CD4-positive, alpha-beta memory T cell (primary cell): ENCODE measurements around the gene ROBO1. TPM values are rescaled to one million over a fixed set of nuclear protein-coding genes. Genes with fewer than 3 reads are reported as not detected.

Source experiments
- CTCF ChIA-PET: fragments of 350-600 bp; sonication (Branson Sonifier 250); formaldehyde crosslinking; loops from one replicate; lab custom pipeline; 2021; ENCODE audit warnings: inconsistent platforms; ENCODE audit not compliant: partially characterized antibody; lab: Charles Lee
- POLR2A ChIA-PET: fragments of 350-600 bp; sonication (Branson Sonifier 250); formaldehyde crosslinking; loops from one replicate; lab custom pipeline; 2021; ENCODE audit not compliant: partially characterized antibody; lab: Charles Lee
- DNase-seq, 5 donors: peaks; one replicate each; pipeline versions ENCODE4 v3.0.0 to v3.0.0-alpha.2; 2020 to 2022; ENCODE audit warnings: mixed read lengths in 1 of 5
- H3K27ac ChIP-seq: one replicate; pipeline ENCODE4 v1.7.0; 2013; ENCODE audit warnings: low read depth, low read length
- H3K27me3 ChIP-seq: 2 replicates; pipeline ENCODE4 v1.7.0; 2013; ENCODE audit warnings: mild to moderate bottlenecking, low read length, moderate library complexity; ENCODE audit not compliant: insufficient read depth
- H3K36me3 ChIP-seq: 2 replicates; pipeline ENCODE4 v1.7.0; 2013; ENCODE audit warnings: mild to moderate bottlenecking, low read length, moderate library complexity; ENCODE audit not compliant: insufficient read depth
- H3K4me1 ChIP-seq: 2 replicates; pipeline ENCODE4 v1.7.0; 2013; ENCODE audit warnings: mild to moderate bottlenecking, low read length, moderate library complexity; ENCODE audit not compliant: insufficient read depth
- H3K4me3 ChIP-seq, 2 donors: one replicate each; pipeline ENCODE4 v1.7.0; 2013; ENCODE audit warnings: low read length in 2 of 2, mild to moderate bottlenecking in 1 of 2
- H3K9me3 ChIP-seq, 2 donors: one replicate each; pipeline ENCODE4 v1.7.0; 2013; ENCODE audit warnings: low read length in 2 of 2, control low read depth in 1 of 2; ENCODE audit not compliant: control insufficient read depth in 1 of 2
- H3K27ac Mint-ChIP-seq, 7 donors: one replicate each; pipeline ENCODE4 v1.8.0; 2020 to 2021; ENCODE audit warnings: mixed read lengths in 7 of 7, mild to moderate bottlenecking in 6 of 7, inconsistent platforms in 3 of 7, moderate library complexity in 3 of 7
- H3K27me3 Mint-ChIP-seq, 2 donors: one replicate each; pipeline ENCODE4 v1.8.0; 2020 to 2021; ENCODE audit warnings: mixed read lengths in 2 of 2
- H3K36me3 Mint-ChIP-seq, 2 donors: one replicate each; pipeline ENCODE4 v1.8.0; 2020 to 2021; ENCODE audit warnings: mixed read lengths in 2 of 2, inconsistent platforms in 1 of 2, mild to moderate bottlenecking in 1 of 2
- H3K4me1 Mint-ChIP-seq, 4 donors: one replicate each; pipeline ENCODE4 v1.8.0; 2020 to 2021; ENCODE audit warnings: mixed read lengths in 4 of 4, mild to moderate bottlenecking in 1 of 4
- H3K4me3 Mint-ChIP-seq, 8 donors: one replicate each; pipeline ENCODE4 v1.8.0; 2020 to 2021; ENCODE audit warnings: mixed read lengths in 8 of 8, mild to moderate bottlenecking in 7 of 8, moderate library complexity in 6 of 8, inconsistent platforms in 3 of 8
- H3K9me3 Mint-ChIP-seq, 8 donors: one replicate each; pipeline ENCODE4 v1.8.0; 2020 to 2021; ENCODE audit warnings: mixed read lengths in 8 of 8, mild to moderate bottlenecking in 5 of 8, inconsistent platforms in 3 of 8, moderate library complexity in 1 of 8
- intact Hi-C: fragments of 100-400 bp; cut with micrococcal nuclease; formaldehyde crosslinking; loops from one replicate; pipeline ENCODE4 v1.15.1; 2023
- polyA plus RNA-seq, 2 donors: library from polyadenylated mRNA; unstranded; fragments of 300-500 nt; fragmentation: Illumina TruSeq; gene quantifications; one replicate each; pipeline ENCODE4 v1.2.3, GENCODE V29; 2021
- total RNA-seq, 2 experiments: library from RNA; stranded (reverse); gene quantifications; one replicate each; pipeline ENCODE4 v1.2.3, GENCODE V29; 2021

Gene ROBO1
- total and polyA plus RNA-seq, 4 experiments from 2014 or later, result not detected

DNA sequence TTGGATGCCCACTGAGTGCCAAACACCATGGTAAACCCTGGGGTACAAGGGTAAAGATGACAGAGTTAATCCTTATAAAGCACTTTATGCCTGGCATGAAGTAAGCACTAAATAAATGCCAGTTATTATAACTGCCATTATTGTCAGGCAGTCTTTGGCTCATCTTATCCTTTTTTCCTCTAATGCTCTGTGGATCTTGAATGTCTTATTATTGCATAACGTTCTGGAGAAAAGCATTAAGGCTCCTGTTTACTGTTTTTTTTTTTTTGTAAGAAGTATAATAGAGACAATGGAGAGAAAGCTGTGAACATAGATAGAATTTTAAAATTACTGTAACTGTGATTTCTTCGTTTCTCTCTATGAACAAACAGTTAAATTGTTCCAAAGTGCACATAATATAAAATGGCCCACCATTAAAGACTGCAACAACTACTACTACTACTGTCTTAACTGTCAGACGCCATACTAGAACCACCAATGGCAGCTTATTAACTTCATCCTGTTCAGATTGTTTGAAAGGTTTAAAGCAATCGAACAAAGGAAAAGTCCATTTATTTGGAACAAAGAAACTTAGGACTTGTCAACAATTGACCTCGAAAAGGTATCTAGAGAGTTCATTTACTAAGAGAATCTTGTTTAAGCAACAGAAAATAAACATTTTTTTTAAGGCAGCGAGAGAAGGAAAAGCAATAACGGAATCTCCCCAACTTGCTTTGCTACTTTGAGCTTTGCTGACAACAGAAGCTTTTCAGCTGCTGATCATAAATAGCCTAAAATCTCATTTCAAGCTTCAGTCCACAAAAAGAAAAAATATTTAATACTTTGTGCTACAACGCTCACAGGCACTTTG lies 520.7 kb downstream of the ROBO1 start:
- intact Hi-C loops, result no loop called here
- Histone ChIP-seq H3K9me3 (no peaks in the 10 kb centered on the region), H3K4me3 (no peak overlapping the region), H3K27ac (no peak overlapping the region), H3K4me1 (no peaks in the 10 kb centered on the region), H3K27me3 (no peaks in the 10 kb centered on the region), H3K36me3 (no peaks in the 10 kb centered on the region)
- no peak for DNase-seq
- POLR2A ChIA-PET, result no interaction called here
- Mint-ChIP-seq H3K27ac (no peak overlapping the region), H3K4me3 (no peak overlapping the region), H3K9me3 (peaks cover 0 to 20% (median 6%) of the 10 kb centered on the region in 8 donors), H3K27me3 (no peaks in the 10 kb centered on the region), H3K36me3 (no peaks in the 10 kb centered on the region), H3K4me1 (no peaks in the 10 kb centered on the region)
- CTCF ChIA-PET, result no interaction called here

DNA sequence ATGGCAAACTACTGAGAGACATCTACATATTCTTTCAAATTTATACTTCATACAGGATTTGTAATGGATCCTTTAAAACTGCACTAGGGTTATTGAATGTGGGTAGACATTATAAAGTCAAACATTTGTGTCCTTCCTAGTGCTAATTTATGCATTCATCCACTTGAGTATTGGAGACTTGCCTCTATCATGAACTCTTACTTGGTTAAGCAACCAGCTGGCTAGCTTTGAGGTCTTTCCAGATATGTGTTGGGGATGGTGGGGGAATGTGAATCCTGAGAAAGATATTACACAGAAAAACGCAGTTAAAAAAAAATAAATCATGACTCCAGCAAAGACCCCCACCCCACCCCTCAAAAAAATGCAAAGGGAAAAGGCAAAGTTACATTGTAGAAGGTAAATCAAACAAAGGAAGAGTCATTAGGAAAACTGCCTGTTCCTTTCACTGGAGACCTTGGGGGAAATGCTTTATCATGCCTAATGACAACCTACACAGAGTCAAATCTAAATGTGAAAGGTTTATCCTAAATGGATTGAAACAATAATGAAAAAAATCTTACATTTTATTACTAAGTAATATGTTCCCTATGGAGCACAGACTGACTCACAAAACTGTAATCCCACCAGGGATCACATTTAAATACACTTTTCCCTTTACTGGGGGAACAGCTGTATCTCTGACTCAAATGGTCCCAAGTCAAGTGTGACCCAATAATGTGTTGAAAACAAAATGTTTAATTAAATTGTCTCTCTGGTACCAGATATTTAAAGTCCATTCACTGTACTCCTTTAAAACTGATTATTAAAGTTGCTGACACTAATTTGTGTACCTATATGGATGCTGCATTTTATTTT lies 522.3 kb downstream of the ROBO1 start:
- Mint-ChIP-seq H3K9me3 (peaks cover 0 to 20% (median 6%) of the 10 kb centered on the region in 8 donors), H3K27ac (no peak overlapping the region), H3K4me1 (no peaks in the 10 kb centered on the region), H3K4me3 (no peak overlapping the region), H3K27me3 (no peaks in the 10 kb centered on the region), H3K36me3 (no peaks in the 10 kb centered on the region)
- Histone ChIP-seq H3K27me3 (no peaks in the 10 kb centered on the region), H3K4me3 (no peak overlapping the region), H3K36me3 (no peaks in the 10 kb centered on the region), H3K9me3 (no peaks in the 10 kb centered on the region), H3K4me1 (no peaks in the 10 kb centered on the region), H3K27ac (no peak overlapping the region)
- ChIA-PET POLR2A (no interaction called here), CTCF (no interaction called here)
- no peak for DNase-seq
- intact Hi-C loops, result no loop called here

DNA sequence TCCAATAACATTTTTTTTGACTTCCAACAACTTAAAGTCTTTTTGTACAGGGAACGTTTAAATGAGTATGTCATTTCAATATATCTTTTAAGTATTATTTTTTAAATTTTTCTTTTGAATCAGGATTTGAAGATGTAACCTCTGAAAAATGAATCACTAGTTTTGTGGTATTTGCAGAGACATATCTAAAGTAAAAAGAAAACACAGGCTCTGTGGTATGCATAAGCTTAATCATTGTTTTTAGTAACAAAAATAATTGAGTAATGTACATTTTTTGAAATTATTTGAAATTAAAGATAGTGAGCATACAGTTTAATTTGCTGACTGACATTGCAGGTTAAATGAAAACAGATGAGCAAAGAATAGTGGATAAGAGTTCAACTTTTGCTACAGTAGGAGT lies 531.3 kb downstream of the ROBO1 start:
- intact Hi-C loops, result no loop called here
- Mint-ChIP-seq H3K36me3 (no peaks in the 10 kb centered on the region), H3K27ac (no peak overlapping the region), H3K4me3 (no peak overlapping the region), H3K27me3 (no peaks in the 10 kb centered on the region), H3K4me1 (no peaks in the 10 kb centered on the region), H3K9me3 (peaks cover 2 to 16% (median 9%) of the 10 kb centered on the region in 8 donors)
- no peak overlapping the region for H3K4me3 ChIP-seq
- H3K9me3 ChIP-seq, result peaks cover 0 to 2% of the 10 kb centered on the region in 2 donors
- ChIA-PET CTCF (no interaction called here), POLR2A (no interaction called here)
- H3K4me1 ChIP-seq, result no peaks in the 10 kb centered on the region
- H3K27ac ChIP-seq, result no peak overlapping the region
- H3K27me3 ChIP-seq, result no peaks in the 10 kb centered on the region
- H3K36me3 ChIP-seq, result no peaks in the 10 kb centered on the region
- DNase-seq, result no peak

DNA sequence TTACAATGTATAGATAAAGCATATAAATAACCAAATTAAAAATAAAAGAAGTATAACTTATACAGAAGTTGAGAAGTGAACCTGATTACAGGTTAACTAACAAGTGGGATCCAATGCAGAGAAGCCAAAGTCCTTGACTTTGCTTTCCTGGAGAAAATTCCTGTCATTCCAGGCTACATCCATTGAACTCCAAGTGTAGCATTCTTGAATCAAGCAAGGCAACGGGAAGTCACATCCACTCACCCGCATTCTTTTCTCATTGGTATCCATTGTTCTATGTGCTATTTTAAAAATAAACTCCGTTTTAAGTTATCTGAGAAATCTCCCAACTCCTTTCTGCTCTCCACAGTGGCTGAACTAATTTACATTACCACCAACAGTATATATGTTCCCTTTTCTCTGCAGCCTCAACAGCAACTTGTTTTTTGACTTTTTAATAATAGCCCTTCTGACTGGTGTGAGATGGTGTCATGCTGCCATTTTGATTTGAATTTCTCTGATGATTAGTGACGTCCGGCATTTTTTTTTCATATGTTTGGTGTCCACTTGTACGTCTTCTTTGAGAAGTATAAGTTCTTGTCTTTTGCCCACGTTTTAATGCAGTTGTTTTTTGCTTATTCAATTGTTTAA lies 534.3 kb downstream of the ROBO1 start:
- ChIA-PET CTCF (no interaction called here), POLR2A (no interaction called here)
- Histone ChIP-seq H3K36me3 (no peaks in the 10 kb centered on the region), H3K4me3 (no peak overlapping the region), H3K27me3 (no peaks in the 10 kb centered on the region), H3K4me1 (no peaks in the 10 kb centered on the region), H3K9me3 (no peaks in the 10 kb centered on the region), H3K27ac (no peak overlapping the region)
- H3K27ac Mint-ChIP-seq, result no peak overlapping the region
- peaks cover 2 to 20% (median 9%) of the 10 kb centered on the region in 8 donors for H3K9me3 Mint-ChIP-seq
- no peaks in the 10 kb centered on the region for H3K4me1 Mint-ChIP-seq
- DNase-seq, result no peak
- intact Hi-C loops, result no loop called here
- no peak overlapping the region for H3K4me3 Mint-ChIP-seq
- H3K27me3 Mint-ChIP-seq, result no peaks in the 10 kb centered on the region
- H3K36me3 Mint-ChIP-seq, result no peaks in the 10 kb centered on the region

DNA sequence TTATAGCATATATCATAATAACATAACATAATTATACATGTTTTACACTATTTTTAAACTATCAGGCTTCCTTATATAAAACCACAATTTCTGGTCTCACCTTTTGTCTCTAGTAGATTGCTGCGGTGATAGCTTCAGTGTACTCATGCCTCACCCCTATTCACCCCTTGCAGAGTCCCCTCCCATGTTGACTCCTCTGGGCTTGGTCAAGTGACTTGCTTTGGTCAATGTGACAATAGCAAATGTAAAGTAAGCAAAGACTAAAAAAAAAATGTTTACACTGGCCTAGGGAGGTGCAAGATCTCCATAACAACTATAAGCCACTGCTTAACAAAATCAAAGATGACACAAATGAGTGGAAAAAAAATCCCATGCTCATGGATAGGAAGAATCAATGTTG lies 537.5 kb downstream of the ROBO1 start:
- Histone ChIP-seq H3K4me1 (no peaks in the 10 kb centered on the region), H3K9me3 (no peaks in the 10 kb centered on the region), H3K27me3 (no peaks in the 10 kb centered on the region), H3K27ac (no peak overlapping the region), H3K36me3 (no peaks in the 10 kb centered on the region), H3K4me3 (no peak overlapping the region)
- intact Hi-C loops, result no loop called here
- no peak for DNase-seq
- Mint-ChIP-seq H3K27me3 (no peaks in the 10 kb centered on the region), H3K27ac (no peak overlapping the region), H3K4me1 (no peaks in the 10 kb centered on the region), H3K9me3 (peaks cover 2 to 26% (median 15%) of the 10 kb centered on the region in 8 donors), H3K4me3 (no peak overlapping the region), H3K36me3 (no peaks in the 10 kb centered on the region)
- ChIA-PET CTCF (no interaction called here), POLR2A (no interaction called here)

DNA sequence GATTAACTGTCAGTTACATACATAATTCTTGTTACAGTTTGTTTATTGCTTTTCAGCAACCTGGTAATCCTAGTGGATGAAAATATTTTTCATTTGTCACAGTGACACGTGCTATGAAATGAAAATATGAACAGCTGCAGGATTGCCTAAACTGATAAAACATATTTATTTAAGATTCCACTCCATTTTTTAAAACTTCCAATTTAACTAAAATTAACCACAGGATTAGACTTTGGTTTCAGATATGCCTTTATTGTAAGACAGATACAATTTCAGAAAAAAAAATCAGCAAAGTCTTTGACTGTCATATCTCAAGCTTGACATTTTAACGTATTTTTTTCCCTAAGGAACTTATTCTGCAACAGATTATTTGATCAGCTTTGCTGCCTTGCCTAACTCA lies 550.7 kb downstream of the ROBO1 start:
- Mint-ChIP-seq H3K9me3 (peaks cover 0 to 12% (median 3%) of the 10 kb centered on the region in 8 donors), H3K36me3 (no peaks in the 10 kb centered on the region), H3K27me3 (no peaks in the 10 kb centered on the region), H3K4me1 (no peaks in the 10 kb centered on the region), H3K27ac (no peak overlapping the region), H3K4me3 (no peak overlapping the region)
- H3K4me3 ChIP-seq, result no peak overlapping the region
- no peaks in the 10 kb centered on the region for H3K36me3 ChIP-seq
- CTCF ChIA-PET, result no interaction called here
- no peak overlapping the region for H3K27ac ChIP-seq
- intact Hi-C loops, result no loop called here
- H3K27me3 ChIP-seq, result no peaks in the 10 kb centered on the region
- DNase-seq, result no peak
- POLR2A ChIA-PET, result no interaction called here
- no peaks in the 10 kb centered on the region for H3K9me3 ChIP-seq
- no peaks in the 10 kb centered on the region for H3K4me1 ChIP-seq

DNA sequence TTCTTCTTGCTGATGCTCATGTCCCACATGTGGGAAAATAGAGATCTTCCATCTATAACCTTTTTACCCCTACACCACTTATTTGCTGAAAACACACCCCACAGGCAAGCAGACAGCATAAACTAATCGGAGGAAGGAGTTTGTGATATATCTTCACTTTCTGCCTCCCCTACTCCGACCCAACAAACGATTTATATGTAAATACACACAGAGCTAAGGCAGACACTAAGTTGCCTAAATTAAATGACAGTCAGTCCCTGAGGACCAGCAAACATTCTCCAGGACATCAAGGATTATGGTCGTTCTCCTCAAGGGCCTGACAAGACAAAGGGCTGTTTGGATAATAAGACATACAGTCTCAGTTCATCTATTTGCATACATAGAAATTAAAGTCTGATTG lies 552.5 kb downstream of the ROBO1 start:
- CTCF ChIA-PET, result no interaction called here
- Histone ChIP-seq H3K9me3 (peaks cover 0 to 2% of the 10 kb centered on the region in 2 donors), H3K27ac (no peak overlapping the region), H3K4me3 (no peak overlapping the region), H3K36me3 (no peaks in the 10 kb centered on the region), H3K27me3 (no peaks in the 10 kb centered on the region), H3K4me1 (no peaks in the 10 kb centered on the region)
- H3K9me3 Mint-ChIP-seq, result peaks cover 0 to 13% (median 4%) of the 10 kb centered on the region in 8 donors
- DNase-seq, result no peak
- POLR2A ChIA-PET, result no interaction called here
- no peak overlapping the region for H3K27ac Mint-ChIP-seq
- H3K4me1 Mint-ChIP-seq, result no peaks in the 10 kb centered on the region
- no peaks in the 10 kb centered on the region for H3K36me3 Mint-ChIP-seq
- intact Hi-C loops, result no loop called here
- H3K4me3 Mint-ChIP-seq, result no peak overlapping the region
- no peaks in the 10 kb centered on the region for H3K27me3 Mint-ChIP-seq
